ENCODE data around the gene MARS1. TPM values are rescaled to one million over a fixed set of nuclear protein-coding genes. Genes with fewer than 3 reads are reported as not detected.
"Not testable (repeated sequence)": the region's sequence is repeated elsewhere in the genome, so short reads cannot be mapped to it uniquely, and the experiment has no call there.

Gene MARS1
- total and polyA plus RNA-seq, 5 donors from 2014 or later = 71.9 to 219 (median 83.2) TPM

GRCh38 chr12:57554897-57555296 is 67.0 kb downstream of the MARS1 start:
- DNase-seq = no peak
- Mint-ChIP-seq H3K27me3 (peaks cover 28% of the 10 kb centered on the region), H3K4me1 (peaks cover 0 to 8% (median 3%) of the 10 kb centered on the region in 4 donors), H3K36me3 (no peaks in the 10 kb centered on the region), H3K9me3 (no peaks in the 10 kb centered on the region), H3K27ac (no peak overlapping the region), H3K4me3 (no peak overlapping the region)
- Histone ChIP-seq H3K4me1 (ENCODE audit: control insufficient read depth, insufficient read depth, low read length, poor library complexity, severe bottlenecking) (peaks cover 5% of the 10 kb centered on the region), H3K9me3 (ENCODE audit: control insufficient read depth in 2 of 2, low read length in 2 of 2) (no peaks in the 10 kb centered on the region), H3K27me3 (ENCODE audit: control insufficient read depth, insufficient read depth, low read length) (peaks cover 2% of the 10 kb centered on the region), H3K27ac (ENCODE audit: insufficient read depth, low read length, poor library complexity, severe bottlenecking) (no peak overlapping the region), H3K4me3 (ENCODE audit: low read depth, low read length) (no peak overlapping the region), H3K36me3 (ENCODE audit: control insufficient read depth, insufficient read depth, low read length) (no peaks in the 10 kb centered on the region)
- ATAC-seq (ENCODE audit: low read depth in 2 of 2) = no peak

GRCh38 chr12:57558864-57559263 is 71.0 kb downstream of the MARS1 start:
- H3K4me1 ChIP-seq (ENCODE audit: control insufficient read depth, insufficient read depth, low read length, poor library complexity, severe bottlenecking) = no peaks in the 10 kb centered on the region
- H3K27me3 ChIP-seq (ENCODE audit: control insufficient read depth, insufficient read depth, low read length) = no peaks in the 10 kb centered on the region
- DNase-seq = no peak
- H3K27ac Mint-ChIP-seq = peak overlapping the region in 1 of 3 donors; percentile 38
- H3K9me3 Mint-ChIP-seq = no peaks in the 10 kb centered on the region
- no peak overlapping the region for H3K4me3 ChIP-seq (ENCODE audit: low read depth, low read length)
- H3K4me1 Mint-ChIP-seq = peaks cover 0 to 5% (median 1%) of the 10 kb centered on the region in 4 donors
- H3K36me3 ChIP-seq (ENCODE audit: control insufficient read depth, insufficient read depth, low read length) = no peaks in the 10 kb centered on the region
- H3K36me3 Mint-ChIP-seq = no peaks in the 10 kb centered on the region
- H3K4me3 Mint-ChIP-seq = no peak overlapping the region
- ATAC-seq (ENCODE audit: low read depth in 2 of 2) = no peak
- no peak overlapping the region for H3K27ac ChIP-seq (ENCODE audit: insufficient read depth, low read length, poor library complexity, severe bottlenecking)
- peaks cover 27% of the 10 kb centered on the region for H3K27me3 Mint-ChIP-seq
- no peaks in the 10 kb centered on the region for H3K9me3 ChIP-seq (ENCODE audit: control insufficient read depth in 2 of 2, low read length in 2 of 2)

- no peaks in the 10 kb centered on the region for H3K27me3 ChIP-seq (ENCODE audit: control insufficient read depth, insufficient read depth, low read length)
- Mint-ChIP-seq H3K4me3 (no peak overlapping the region), H3K27ac (no peak overlapping the region), H3K36me3 (no peaks in the 10 kb centered on the region), H3K4me1 (peaks cover 0 to 5% (median 1%) of the 10 kb centered on the region in 4 donors), H3K27me3 (peaks cover 23% of the 10 kb centered on the region), H3K9me3 (no peaks in the 10 kb centered on the region)
- DNase-seq = no peak
- no peaks in the 10 kb centered on the region for H3K4me1 ChIP-seq (ENCODE audit: control insufficient read depth, insufficient read depth, low read length, poor library complexity, severe bottlenecking)
- no peak overlapping the region for H3K4me3 ChIP-seq (ENCODE audit: low read depth, low read length)
- no peaks in the 10 kb centered on the region for H3K9me3 ChIP-seq (ENCODE audit: control insufficient read depth in 2 of 2, low read length in 2 of 2)
- no peak overlapping the region for H3K27ac ChIP-seq (ENCODE audit: insufficient read depth, low read length, poor library complexity, severe bottlenecking)
- ATAC-seq (ENCODE audit: low read depth in 2 of 2) = no peak
- no peaks in the 10 kb centered on the region for H3K36me3 ChIP-seq (ENCODE audit: control insufficient read depth, insufficient read depth, low read length)
These were observed 72.6 kb downstream of the MARS1 start for GRCh38 chr12:57560516-57560915.

DNA sequence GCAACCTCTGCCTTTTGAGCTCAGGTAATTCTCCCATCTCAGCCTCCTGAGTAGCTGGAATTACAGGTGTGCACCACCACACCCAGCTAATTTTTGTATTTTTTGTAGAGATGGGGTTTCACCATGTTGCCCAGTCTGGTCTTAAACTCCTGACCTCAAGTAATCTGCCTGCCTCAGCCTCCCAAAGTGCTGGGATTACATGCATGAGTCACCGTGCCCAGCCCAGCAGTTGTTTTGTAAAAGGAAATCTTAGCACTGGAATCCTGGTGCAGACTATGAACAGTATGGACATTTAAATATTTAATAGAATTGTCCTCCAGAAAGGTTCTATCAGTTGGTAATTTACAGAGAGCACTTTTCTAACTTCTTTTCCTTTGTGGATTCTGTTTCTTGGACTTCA is 73.2 kb downstream of the MARS1 start:
- H3K4me3 ChIP-seq (ENCODE audit: low read depth, low read length); H3K27ac ChIP-seq (ENCODE audit: insufficient read depth, low read length, poor library complexity, severe bottlenecking); H3K27ac Mint-ChIP-seq; H3K9me3 ChIP-seq (ENCODE audit: control insufficient read depth in 2 of 2, low read length in 2 of 2); H3K27me3 ChIP-seq (ENCODE audit: control insufficient read depth, insufficient read depth, low read length); ATAC-seq (ENCODE audit: low read depth in 2 of 2); H3K36me3 Mint-ChIP-seq; H3K9me3 Mint-ChIP-seq; H3K4me1 ChIP-seq (ENCODE audit: control insufficient read depth, insufficient read depth, low read length, poor library complexity, severe bottlenecking); H3K4me3 Mint-ChIP-seq; H3K4me1 Mint-ChIP-seq; H3K36me3 ChIP-seq (ENCODE audit: control insufficient read depth, insufficient read depth, low read length); DNase-seq: not testable (repeated sequence)
- peaks cover 23% of the 10 kb centered on the region for H3K27me3 Mint-ChIP-seq

DNA sequence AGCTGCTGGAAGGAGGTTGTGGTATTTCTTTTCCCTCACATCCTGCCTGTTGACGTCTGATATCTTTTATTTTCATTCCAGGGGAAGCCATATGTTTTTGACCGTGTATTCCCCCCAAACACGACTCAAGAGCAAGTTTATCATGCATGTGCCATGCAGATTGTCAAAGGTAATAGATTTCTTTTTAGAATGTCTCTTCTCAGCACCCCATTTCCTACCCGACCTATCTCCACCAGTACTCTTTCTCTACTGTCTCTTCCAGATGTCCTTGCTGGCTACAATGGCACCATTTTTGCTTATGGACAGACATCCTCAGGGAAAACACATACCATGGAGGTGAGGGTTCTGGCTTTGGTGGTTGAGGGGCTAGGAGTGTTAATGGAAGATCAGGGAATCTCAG is 75.5 kb downstream of the MARS1 start:
- no peaks in the 10 kb centered on the region for H3K36me3 ChIP-seq (ENCODE audit: control insufficient read depth, insufficient read depth, low read length)
- H3K9me3 ChIP-seq (ENCODE audit: control insufficient read depth in 2 of 2, low read length in 2 of 2) = no peaks in the 10 kb centered on the region
- peaks cover 23% of the 10 kb centered on the region for H3K27me3 Mint-ChIP-seq
- H3K4me3 ChIP-seq (ENCODE audit: low read depth, low read length) = no peak overlapping the region
- no peaks in the 10 kb centered on the region for H3K9me3 Mint-ChIP-seq
- no peaks in the 10 kb centered on the region for H3K36me3 Mint-ChIP-seq
- DNase-seq = no peak
- no peaks in the 10 kb centered on the region for H3K4me1 ChIP-seq (ENCODE audit: control insufficient read depth, insufficient read depth, low read length, poor library complexity, severe bottlenecking)
- H3K4me1 Mint-ChIP-seq = peaks cover 0 to 5% (median 1%) of the 10 kb centered on the region in 4 donors
- no peaks in the 10 kb centered on the region for H3K27me3 ChIP-seq (ENCODE audit: control insufficient read depth, insufficient read depth, low read length)
- H3K4me3 Mint-ChIP-seq = no peak overlapping the region
- no peak for ATAC-seq (ENCODE audit: low read depth in 2 of 2)
- no peak overlapping the region for H3K27ac ChIP-seq (ENCODE audit: insufficient read depth, low read length, poor library complexity, severe bottlenecking)
- H3K27ac Mint-ChIP-seq = no peak overlapping the region

- Mint-ChIP-seq H3K4me1 (peaks cover 0 to 5% (median 1%) of the 10 kb centered on the region in 4 donors), H3K36me3 (no peaks in the 10 kb centered on the region)
These were observed 76.4 kb downstream of the MARS1 start for GRCh38 chr12:57564178-57564740.

More at GRCh38 chr12:57564178-57564740, 76.4 kb downstream of the MARS1 start:
- no peaks in the 10 kb centered on the region for H3K9me3 ChIP-seq (ENCODE audit: control insufficient read depth in 2 of 2, low read length in 2 of 2)
- no peak overlapping the region for H3K4me3 ChIP-seq (ENCODE audit: low read depth, low read length)
- ATAC-seq (ENCODE audit: low read depth in 2 of 2) = no peak
- Mint-ChIP-seq H3K4me3 (no peak overlapping the region), H3K27me3 (peaks cover 23% of the 10 kb centered on the region), H3K9me3 (no peaks in the 10 kb centered on the region), H3K27ac (no peak overlapping the region)
- H3K36me3 ChIP-seq (ENCODE audit: control insufficient read depth, insufficient read depth, low read length) = no peaks in the 10 kb centered on the region
- no peak overlapping the region for H3K27ac ChIP-seq (ENCODE audit: insufficient read depth, low read length, poor library complexity, severe bottlenecking)
- H3K27me3 ChIP-seq (ENCODE audit: control insufficient read depth, insufficient read depth, low read length) = no peaks in the 10 kb centered on the region
- H3K4me1 ChIP-seq (ENCODE audit: control insufficient read depth, insufficient read depth, low read length, poor library complexity, severe bottlenecking) = no peaks in the 10 kb centered on the region
- DNase-seq = no peak

Other genes with a start within 250 kb of the MARS1 start
- gene STAC3, start 236.9 kb upstream of the MARS1 start, total RNA-seq = 2.6 TPM
- under 1 TPM in 3 of 4 donors, not detected in 1; 0.10 to 0.52 (median 0.18) TPM for gene STAC3, start 236.9 kb upstream of the MARS1 start, polyA plus RNA-seq
- 115 TPM for gene R3HDM2, start 57.0 kb upstream of the MARS1 start, total RNA-seq
- 1 to 10 TPM; 6.0 to 8.6 (median 8.0) TPM for gene R3HDM2, start 57.0 kb upstream of the MARS1 start, polyA plus RNA-seq
- not detected for gene INHBC, start 53.3 kb upstream of the MARS1 start, total RNA-seq
- under 1 TPM in 1 of 4 donors, not detected in 3; 0.21 TPM for gene INHBC, start 53.3 kb upstream of the MARS1 start, polyA plus RNA-seq
- gene INHBE, start 32.8 kb upstream of the MARS1 start, total RNA-seq = not detected
- under 1 TPM in 1 of 4 donors, not detected in 3; 0.06 TPM for gene INHBE, start 32.8 kb upstream of the MARS1 start, polyA plus RNA-seq
- gene GLI1, start 28.3 kb upstream of the MARS1 start, total RNA-seq = 0.47 TPM
- gene GLI1, start 28.3 kb upstream of the MARS1 start, polyA plus RNA-seq = under 1 TPM in 3 of 4 donors, not detected in 1; 0.07 to 0.23 (median 0.13) TPM
- 403 TPM for gene ARHGAP9, start 8.2 kb upstream of the MARS1 start, total RNA-seq
- 100 to 1,000 TPM; 173 to 192 (median 182) TPM for gene ARHGAP9, start 8.2 kb upstream of the MARS1 start, polyA plus RNA-seq
- gene DDIT3, start 32.4 kb downstream of the MARS1 start, total RNA-seq = 159 TPM
- gene DDIT3, start 32.4 kb downstream of the MARS1 start, polyA plus RNA-seq = 10 to 100 TPM; 17.8 to 25.3 (median 20.9) TPM
- gene MBD6, start 34.8 kb downstream of the MARS1 start, total RNA-seq = 104 TPM
- gene MBD6, start 34.8 kb downstream of the MARS1 start, polyA plus RNA-seq = 1 to 10 TPM; 1.8 to 3.0 (median 2.3) TPM
- 74.9 TPM for gene DCTN2, start 59.1 kb downstream of the MARS1 start, total RNA-seq
- gene DCTN2, start 59.1 kb downstream of the MARS1 start, polyA plus RNA-seq = 10 to 100 TPM; 75.1 to 91.6 (median 78.9) TPM
- 0.72 TPM for gene KIF5A, start 62.0 kb downstream of the MARS1 start, total RNA-seq
- gene KIF5A, start 62.0 kb downstream of the MARS1 start, polyA plus RNA-seq = under 1 TPM in 2 of 4 donors, not detected in 2; 0.05 to 0.06 TPM
- gene PIP4K2C, start 103.1 kb downstream of the MARS1 start, total RNA-seq = 35.8 TPM
- 10 to 100 TPM; 24.6 to 38.6 (median 30.2) TPM for gene PIP4K2C, start 103.1 kb downstream of the MARS1 start, polyA plus RNA-seq
- 31.2 TPM for gene DTX3, start 116.8 kb downstream of the MARS1 start, total RNA-seq
- gene DTX3, start 116.8 kb downstream of the MARS1 start, polyA plus RNA-seq = 1 to 10 TPM; 3.4 to 7.4 (median 5.1) TPM
- 0.64 TPM for gene ARHGEF25, start 123.4 kb downstream of the MARS1 start, total RNA-seq
- gene ARHGEF25, start 123.4 kb downstream of the MARS1 start, polyA plus RNA-seq = not detected
- not detected for gene B4GALNT1, start 145.1 kb downstream of the MARS1 start, total RNA-seq
- not detected for gene B4GALNT1, start 145.1 kb downstream of the MARS1 start, polyA plus RNA-seq
- 151 TPM for gene OS9, start 206.1 kb downstream of the MARS1 start, total RNA-seq
- gene OS9, start 206.1 kb downstream of the MARS1 start, polyA plus RNA-seq = 10 to 100 TPM; 59.2 to 72.4 (median 63.1) TPM